Amniotic epithelial cell (primary cell): ENCODE results near the gene MLLT1.
A peak's percentile ranks its signal among the peaks of the same experiment; 100 is the strongest.

Experiments used
- DNase-seq: peaks from one replicate; pipeline ENCODE4 v3.0.0-alpha.2; 2010; ENCODE audit warnings: low read depth

The MLLT1 gene

GRCh38 chr19:6275170-6275744 is 4.5 kb downstream of the MLLT1 start:
- DNase-seq, result no peak

- DNase-seq, result no peak
Observed at GRCh38 chr19:6274756-6275155, 5.0 kb downstream of the MLLT1 start.

- peak; percentile 92 for DNase-seq
Observed at GRCh38 chr19:6273701-6274601, 5.8 kb downstream of the MLLT1 start.

- no peak for DNase-seq
Observed at GRCh38 chr19:6272913-6273600, 6.7 kb downstream of the MLLT1 start.

GRCh38 chr19:6272411-6272791 is 7.4 kb downstream of the MLLT1 start:
- DNase-seq, result peak; percentile 46

GRCh38 chr19:6271721-6272410 is 7.9 kb downstream of the MLLT1 start:
- DNase-seq, result peak; percentile 63

- DNase-seq, result peak; percentile 48
Observed at GRCh38 chr19:6271251-6271650, 8.5 kb downstream of the MLLT1 start.

GRCh38 chr19:6270822-6271221 is 9.0 kb downstream of the MLLT1 start:
- no peak for DNase-seq

GRCh38 chr19:6270076-6270745 is 9.6 kb downstream of the MLLT1 start:
- no peak for DNase-seq

- DNase-seq, result no peak
Observed at GRCh38 chr19:6269101-6269886, 10.5 kb downstream of the MLLT1 start.

GRCh38 chr19:6268382-6268771 is 11.4 kb downstream of the MLLT1 start:
- DNase-seq, result no peak

- DNase-seq, result no peak
Observed at GRCh38 chr19:6267552-6268381, 12.0 kb downstream of the MLLT1 start.

GRCh38 chr19:6264803-6265202 is 15.0 kb downstream of the MLLT1 start:
- no peak for DNase-seq

GRCh38 chr19:6263735-6264444 is 15.9 kb downstream of the MLLT1 start:
- peak; percentile 35 for DNase-seq

GRCh38 chr19:6263306-6263705 is 16.5 kb downstream of the MLLT1 start:
- no peak for DNase-seq

- no peak for DNase-seq
Observed at GRCh38 chr19:6262519-6262918, 17.3 kb downstream of the MLLT1 start.

- DNase-seq, result no peak
Observed at GRCh38 chr19:6261883-6262282, 17.9 kb downstream of the MLLT1 start.

GRCh38 chr19:6260912-6261650 is 18.7 kb downstream of the MLLT1 start:
- peak; percentile 20 for DNase-seq

- no peak for DNase-seq
Observed at GRCh38 chr19:6260376-6260775, 19.4 kb downstream of the MLLT1 start.
